ENCODE results near the gene GASK1A. TPM values are rescaled to one million over a fixed set of nuclear protein-coding genes. Genes with fewer than 3 reads are reported as not detected.

The GASK1A gene
- total RNA-seq, 1 donor: 0.63 TPM

DNA sequence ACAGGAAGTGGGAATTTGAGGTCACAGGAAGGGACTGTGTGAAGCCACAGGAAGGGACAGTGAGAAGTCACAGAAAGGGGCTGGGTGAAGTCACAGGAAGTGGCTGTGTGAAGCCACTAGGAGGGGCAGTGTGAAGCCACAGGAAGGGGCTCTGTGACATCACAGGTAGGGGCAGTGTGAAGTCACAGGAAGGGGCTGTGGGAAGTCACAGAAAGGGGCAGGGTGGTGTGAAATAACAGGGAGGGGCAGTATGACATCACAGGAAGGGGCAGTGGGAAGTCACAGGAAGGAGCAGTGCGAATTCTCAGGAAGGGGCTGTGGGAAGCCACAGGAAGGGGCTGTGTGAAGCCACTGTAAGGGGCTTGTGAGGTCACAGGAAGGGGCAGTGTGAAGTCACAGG, 35.8 kb downstream of the GASK1A start:
- H3K4me3 ChIP-seq (ENCODE audit: low read depth, low read length): no peak overlapping the region
- TF ChIP-seq, protein P1, sequence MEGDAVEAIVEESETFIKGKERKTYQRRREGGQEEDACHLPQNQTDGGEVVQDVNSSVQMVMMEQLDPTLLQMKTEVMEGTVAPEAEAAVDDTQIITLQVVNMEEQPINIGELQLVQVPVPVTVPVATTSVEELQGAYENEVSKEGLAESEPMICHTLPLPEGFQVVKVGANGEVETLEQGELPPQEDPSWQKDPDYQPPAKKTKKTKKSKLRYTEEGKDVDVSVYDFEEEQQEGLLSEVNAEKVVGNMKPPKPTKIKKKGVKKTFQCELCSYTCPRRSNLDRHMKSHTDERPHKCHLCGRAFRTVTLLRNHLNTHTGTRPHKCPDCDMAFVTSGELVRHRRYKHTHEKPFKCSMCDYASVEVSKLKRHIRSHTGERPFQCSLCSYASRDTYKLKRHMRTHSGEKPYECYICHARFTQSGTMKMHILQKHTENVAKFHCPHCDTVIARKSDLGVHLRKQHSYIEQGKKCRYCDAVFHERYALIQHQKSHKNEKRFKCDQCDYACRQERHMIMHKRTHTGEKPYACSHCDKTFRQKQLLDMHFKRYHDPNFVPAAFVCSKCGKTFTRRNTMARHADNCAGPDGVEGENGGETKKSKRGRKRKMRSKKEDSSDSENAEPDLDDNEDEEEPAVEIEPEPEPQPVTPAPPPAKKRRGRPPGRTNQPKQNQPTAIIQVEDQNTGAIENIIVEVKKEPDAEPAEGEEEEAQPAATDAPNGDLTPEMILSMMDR (IDR thresholded peaks at IDR 0.05; ENCODE audit: insufficient read depth, low read length): no peak
- no peak for DNase-seq (ENCODE audit: low read depth)

DNA sequence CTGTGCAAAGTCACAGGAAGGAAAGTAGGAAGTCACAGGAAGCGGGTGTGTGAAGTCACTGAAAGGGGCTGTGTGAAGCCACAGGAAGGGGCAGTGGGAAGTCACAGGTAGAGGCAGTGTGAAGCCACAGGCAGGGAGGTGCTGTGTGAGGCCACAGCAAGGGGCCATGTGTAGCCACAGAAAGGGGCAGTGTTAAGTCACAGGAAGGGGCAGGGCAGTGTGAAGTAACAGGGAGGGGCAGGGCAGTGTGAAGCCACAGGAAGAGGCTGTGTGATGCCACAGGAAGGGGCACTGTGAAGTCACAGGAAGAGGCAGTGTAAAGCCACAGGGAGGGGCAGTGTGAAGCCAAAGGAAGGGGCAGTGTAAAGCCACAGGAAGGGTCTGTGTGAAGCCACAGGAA, 36.5 kb downstream of the GASK1A start:
- TF ChIP-seq, protein P1 (IDR thresholded peaks at IDR 0.05; ENCODE audit: insufficient read depth, low read length): no peak
- DNase-seq (ENCODE audit: low read depth): no peak
- H3K4me3 ChIP-seq (ENCODE audit: low read depth, low read length): no peak overlapping the region

DNA sequence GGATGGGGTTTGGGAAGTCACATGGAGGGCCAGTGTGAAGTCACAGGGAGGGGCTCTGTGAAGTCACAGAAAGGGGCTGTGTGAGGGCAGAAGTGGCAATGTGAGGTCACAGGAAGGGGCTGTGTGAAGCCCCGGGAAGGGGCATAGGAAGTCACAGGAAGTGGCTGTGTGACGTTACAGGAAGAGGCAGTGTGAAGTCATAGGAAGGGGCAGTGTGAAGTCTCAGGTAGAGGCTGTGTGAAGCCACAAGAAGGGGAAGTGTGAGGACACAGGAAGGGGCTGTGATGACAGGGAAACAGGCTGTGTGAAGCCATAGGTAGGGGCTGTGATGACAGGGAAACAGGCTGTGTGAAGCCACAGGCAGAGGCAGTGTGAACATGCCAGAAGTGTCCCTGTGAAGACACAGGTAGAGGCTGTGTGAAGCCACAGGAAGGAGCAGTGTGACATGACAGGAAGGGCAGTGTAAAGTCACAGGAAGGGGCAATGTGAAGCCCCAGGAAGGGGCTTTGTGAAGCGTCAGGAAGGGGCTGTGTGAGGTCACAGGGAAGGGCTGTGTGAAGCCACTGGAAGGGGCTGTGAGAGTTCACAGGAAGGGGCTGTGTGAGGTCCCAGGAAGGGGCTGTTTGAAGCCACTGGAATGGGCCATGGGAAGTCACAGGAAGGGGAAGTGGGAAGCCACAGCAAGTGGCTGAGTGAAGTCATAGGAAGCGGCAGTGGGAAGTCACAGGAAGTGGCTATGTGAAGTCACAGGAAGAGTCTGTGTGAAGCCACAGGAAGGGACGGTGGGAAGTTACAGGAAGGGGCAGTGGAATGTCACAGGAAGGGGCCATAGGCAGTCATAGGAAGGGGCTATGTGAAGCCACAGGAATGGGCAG, 37.1 kb downstream of the GASK1A start:
- no peak overlapping the region for H3K4me3 ChIP-seq (ENCODE audit: low read depth, low read length)
- DNase-seq (ENCODE audit: low read depth): no peak
- TF ChIP-seq, protein P1 (IDR thresholded peaks at IDR 0.05; ENCODE audit: insufficient read depth, low read length): no peak

DNA sequence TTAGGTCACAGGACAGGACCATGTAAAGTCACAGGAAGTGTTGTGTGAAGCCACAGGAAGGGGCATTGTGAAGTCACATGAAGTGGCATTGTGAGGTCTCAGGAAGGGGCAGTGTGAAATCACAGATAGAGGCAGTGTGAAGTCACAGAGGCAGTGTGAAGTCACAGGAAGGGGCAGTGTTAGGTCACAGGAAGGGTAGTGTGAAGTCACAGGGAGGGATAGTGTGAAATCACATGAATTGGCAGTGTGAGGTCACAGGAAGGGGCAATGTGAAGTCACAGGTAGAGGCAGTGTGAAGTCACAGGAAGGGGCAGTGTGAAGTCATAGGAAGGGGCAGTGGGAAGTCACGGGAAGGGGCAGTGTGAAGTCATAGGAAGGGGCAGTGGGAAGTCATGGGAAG, 37.9 kb downstream of the GASK1A start:
- H3K4me3 ChIP-seq (ENCODE audit: low read depth, low read length): no peak overlapping the region
- TF ChIP-seq, protein P1 (IDR thresholded peaks at IDR 0.05; ENCODE audit: insufficient read depth, low read length): no peak
- DNase-seq (ENCODE audit: low read depth): no peak

DNA sequence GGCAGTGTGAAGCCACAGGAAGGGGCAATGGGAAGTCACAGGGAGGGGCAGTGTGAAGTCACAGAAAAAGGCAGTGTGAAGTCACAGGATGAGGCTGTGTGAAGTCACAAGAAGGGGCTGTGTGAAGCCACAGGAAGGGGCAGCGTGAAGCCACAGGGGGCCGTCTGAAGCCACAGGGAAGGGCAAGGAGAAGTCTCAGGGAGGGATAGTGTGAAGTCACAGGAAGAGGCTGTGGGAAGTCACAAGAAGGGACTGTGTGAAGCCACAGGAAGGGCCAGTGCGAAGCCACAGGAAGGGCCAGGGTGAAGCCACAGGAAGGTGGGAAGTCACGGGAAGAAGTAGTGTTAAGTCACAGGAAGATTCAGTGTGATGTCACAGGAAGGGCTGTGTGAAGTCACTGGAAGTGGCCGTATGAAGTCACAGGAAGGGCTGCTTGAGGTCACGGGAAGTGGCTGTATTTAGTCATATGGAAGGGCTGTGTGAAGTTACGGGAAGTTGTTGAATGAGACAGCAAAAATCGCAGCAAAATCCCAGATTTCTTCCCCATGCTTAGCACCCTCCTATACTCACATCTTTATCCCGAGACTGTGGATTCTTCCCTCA, 38.6 kb downstream of the GASK1A start:
- H3K4me3 ChIP-seq (ENCODE audit: low read depth, low read length): no peak overlapping the region
- TF ChIP-seq, protein P1 (IDR thresholded peaks at IDR 0.05; ENCODE audit: insufficient read depth, low read length): no peak
- DNase-seq (ENCODE audit: low read depth): no peak

DNA sequence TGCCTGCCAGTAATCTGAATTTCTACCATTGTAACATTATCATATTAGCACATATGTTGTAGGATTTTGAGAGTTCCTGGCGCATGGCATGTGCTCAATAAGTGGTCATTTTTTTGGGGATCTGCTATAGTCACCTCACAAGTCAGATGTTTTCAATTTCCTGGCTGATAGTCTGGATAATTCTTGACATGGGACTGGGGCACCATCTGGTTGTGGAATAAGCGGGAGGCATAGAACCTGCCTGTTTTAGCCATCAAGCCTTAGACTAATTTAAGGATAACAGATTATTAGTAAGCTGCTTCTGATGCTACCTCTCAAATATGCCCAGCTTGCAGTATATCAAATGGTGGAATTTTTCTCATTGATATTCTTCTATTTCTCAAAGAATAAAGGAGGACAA, 39.1 kb downstream of the GASK1A start:
- no peak for DNase-seq (ENCODE audit: low read depth)
- H3K4me3 ChIP-seq (ENCODE audit: low read depth, low read length): no peak overlapping the region
- TF ChIP-seq, protein P1 (IDR thresholded peaks at IDR 0.05; ENCODE audit: insufficient read depth, low read length): no peak

Measured in fibroblast of the aortic adventitia (primary cell).